ENCODE data around the gene PLEKHG3.

Gene PLEKHG3

GRCh38 chr14:64758691-64759554, 54.7 kb downstream of the PLEKHG3 start:
- H3F3A ChIP-seq (ENCODE audit: low read depth) = no peaks in the 10 kb centered on the region
- no peaks in the 10 kb centered on the region for H3K36me3 ChIP-seq (ENCODE audit: insufficient read depth, low read length)
- no peak overlapping the region for H2AFZ ChIP-seq (ENCODE audit: low read length)
- H4K20me1 ChIP-seq (ENCODE audit: insufficient read depth, low read length, poor library complexity, severe bottlenecking) = no peaks in the 10 kb centered on the region
- H3K79me2 ChIP-seq (ENCODE audit: insufficient read depth, low read length) = no peaks in the 10 kb centered on the region
- no peaks in the 10 kb centered on the region for H3K9me3 ChIP-seq (ENCODE audit: insufficient read depth, low read depth, low read length)
- no peak overlapping the region for H3K4me2 ChIP-seq (ENCODE audit: low read depth, low read length, poor library complexity, severe bottlenecking)
- peaks cover 33% of the 10 kb centered on the region for H3K4me1 ChIP-seq (ENCODE audit: insufficient read depth, low read length, poor library complexity, severe bottlenecking)
- TF ChIP-seq, protein P1, sequence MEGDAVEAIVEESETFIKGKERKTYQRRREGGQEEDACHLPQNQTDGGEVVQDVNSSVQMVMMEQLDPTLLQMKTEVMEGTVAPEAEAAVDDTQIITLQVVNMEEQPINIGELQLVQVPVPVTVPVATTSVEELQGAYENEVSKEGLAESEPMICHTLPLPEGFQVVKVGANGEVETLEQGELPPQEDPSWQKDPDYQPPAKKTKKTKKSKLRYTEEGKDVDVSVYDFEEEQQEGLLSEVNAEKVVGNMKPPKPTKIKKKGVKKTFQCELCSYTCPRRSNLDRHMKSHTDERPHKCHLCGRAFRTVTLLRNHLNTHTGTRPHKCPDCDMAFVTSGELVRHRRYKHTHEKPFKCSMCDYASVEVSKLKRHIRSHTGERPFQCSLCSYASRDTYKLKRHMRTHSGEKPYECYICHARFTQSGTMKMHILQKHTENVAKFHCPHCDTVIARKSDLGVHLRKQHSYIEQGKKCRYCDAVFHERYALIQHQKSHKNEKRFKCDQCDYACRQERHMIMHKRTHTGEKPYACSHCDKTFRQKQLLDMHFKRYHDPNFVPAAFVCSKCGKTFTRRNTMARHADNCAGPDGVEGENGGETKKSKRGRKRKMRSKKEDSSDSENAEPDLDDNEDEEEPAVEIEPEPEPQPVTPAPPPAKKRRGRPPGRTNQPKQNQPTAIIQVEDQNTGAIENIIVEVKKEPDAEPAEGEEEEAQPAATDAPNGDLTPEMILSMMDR (conservative IDR thresholded peaks at IDR 0.05; ENCODE audit: low read length) = no peak
- no peak for TF ChIP-seq EZH2phosphoT487 (IDR thresholded peaks at IDR 0.05; ENCODE audit: borderline replicate concordance)
- H3K9ac ChIP-seq (ENCODE audit: low read depth, low read length, poor library complexity, severe bottlenecking) = no peak overlapping the region
- no peak overlapping the region for H3K4me3 ChIP-seq (ENCODE audit: low read length, poor library complexity, severe bottlenecking)
- H3K9me2 ChIP-seq (replicated peaks; ENCODE audit: low read depth, low read length) = no peaks in the 10 kb centered on the region
- no peaks in the 10 kb centered on the region for H3K27me3 ChIP-seq (ENCODE audit: insufficient read depth, low read length, poor library complexity, severe bottlenecking)

GRCh38 chr14:64759555-64759938, 55.3 kb downstream of the PLEKHG3 start:
- H3K9ac ChIP-seq (ENCODE audit: low read depth, low read length, poor library complexity, severe bottlenecking) = no peak overlapping the region
- H3K4me2 ChIP-seq (ENCODE audit: low read depth, low read length, poor library complexity, severe bottlenecking) = no peak overlapping the region
- H3K79me2 ChIP-seq (ENCODE audit: insufficient read depth, low read length) = no peaks in the 10 kb centered on the region
- no peak overlapping the region for H3K4me3 ChIP-seq (ENCODE audit: low read length, poor library complexity, severe bottlenecking)
- no peaks in the 10 kb centered on the region for H3K9me2 ChIP-seq (replicated peaks; ENCODE audit: low read depth, low read length)
- TF ChIP-seq, protein P1 (conservative IDR thresholded peaks at IDR 0.05; ENCODE audit: low read length) = no peak
- TF ChIP-seq EZH2phosphoT487 (IDR thresholded peaks at IDR 0.05; ENCODE audit: borderline replicate concordance) = no peak
- H3K27me3 ChIP-seq (ENCODE audit: insufficient read depth, low read length, poor library complexity, severe bottlenecking) = no peaks in the 10 kb centered on the region
- H3K36me3 ChIP-seq (ENCODE audit: insufficient read depth, low read length) = no peaks in the 10 kb centered on the region
- peaks cover 39% of the 10 kb centered on the region for H3K4me1 ChIP-seq (ENCODE audit: insufficient read depth, low read length, poor library complexity, severe bottlenecking)
- no peaks in the 10 kb centered on the region for H3K9me3 ChIP-seq (ENCODE audit: insufficient read depth, low read depth, low read length)
- H2AFZ ChIP-seq (ENCODE audit: low read length) = no peak overlapping the region
- no peaks in the 10 kb centered on the region for H3F3A ChIP-seq (ENCODE audit: low read depth)
- H4K20me1 ChIP-seq (ENCODE audit: insufficient read depth, low read length, poor library complexity, severe bottlenecking) = no peaks in the 10 kb centered on the region

- H3K36me3 ChIP-seq (ENCODE audit: insufficient read depth, low read length) = no peaks in the 10 kb centered on the region
- TF ChIP-seq, protein P1 (conservative IDR thresholded peaks at IDR 0.05; ENCODE audit: low read length) = peak; percentile 88
- no peak for TF ChIP-seq EZH2phosphoT487 (IDR thresholded peaks at IDR 0.05; ENCODE audit: borderline replicate concordance)
- H3K27me3 ChIP-seq (ENCODE audit: insufficient read depth, low read length, poor library complexity, severe bottlenecking) = no peaks in the 10 kb centered on the region
- H3K4me2 ChIP-seq (ENCODE audit: low read depth, low read length, poor library complexity, severe bottlenecking) = no peak overlapping the region
- no peaks in the 10 kb centered on the region for H3K9me3 ChIP-seq (ENCODE audit: insufficient read depth, low read depth, low read length)
- H3K9ac ChIP-seq (ENCODE audit: low read depth, low read length, poor library complexity, severe bottlenecking) = no peak overlapping the region
- H4K20me1 ChIP-seq (ENCODE audit: insufficient read depth, low read length, poor library complexity, severe bottlenecking) = no peaks in the 10 kb centered on the region
- H3K4me1 ChIP-seq (ENCODE audit: insufficient read depth, low read length, poor library complexity, severe bottlenecking) = peaks cover 39% of the 10 kb centered on the region
- H3F3A ChIP-seq (ENCODE audit: low read depth) = no peaks in the 10 kb centered on the region
- H2AFZ ChIP-seq (ENCODE audit: low read length) = no peak overlapping the region
- no peaks in the 10 kb centered on the region for H3K9me2 ChIP-seq (replicated peaks; ENCODE audit: low read depth, low read length)
- no peaks in the 10 kb centered on the region for H3K79me2 ChIP-seq (ENCODE audit: insufficient read depth, low read length)
- H3K4me3 ChIP-seq (ENCODE audit: low read length, poor library complexity, severe bottlenecking) = no peak overlapping the region
Measured at GRCh38 chr14:64760146-64760755, 56.0 kb downstream of the PLEKHG3 start.

Measured in Loucy (cell line).